ENCODE results near the gene GPR27.

DNA sequence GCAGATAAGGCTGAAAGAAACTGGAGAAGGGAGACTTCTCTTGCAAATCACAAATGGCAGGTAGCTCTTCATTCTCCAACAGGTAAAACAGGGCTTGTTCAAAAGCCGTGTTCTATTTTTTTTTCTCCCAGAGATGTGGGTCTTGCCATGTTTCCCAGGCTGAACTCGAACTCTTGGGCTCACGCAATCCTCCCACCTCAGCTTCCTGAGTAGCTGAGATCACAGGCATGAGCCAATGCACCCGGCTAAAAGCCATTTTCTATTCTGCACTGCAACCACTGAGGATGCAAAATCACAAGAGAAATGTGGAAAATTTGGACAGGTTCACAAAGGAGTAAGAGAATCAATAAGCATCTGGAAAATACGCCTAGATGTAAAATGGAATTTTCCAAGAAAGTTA lies 48.0 kb upstream of the GPR27 start:
- TF ChIP-seq, protein P1, sequence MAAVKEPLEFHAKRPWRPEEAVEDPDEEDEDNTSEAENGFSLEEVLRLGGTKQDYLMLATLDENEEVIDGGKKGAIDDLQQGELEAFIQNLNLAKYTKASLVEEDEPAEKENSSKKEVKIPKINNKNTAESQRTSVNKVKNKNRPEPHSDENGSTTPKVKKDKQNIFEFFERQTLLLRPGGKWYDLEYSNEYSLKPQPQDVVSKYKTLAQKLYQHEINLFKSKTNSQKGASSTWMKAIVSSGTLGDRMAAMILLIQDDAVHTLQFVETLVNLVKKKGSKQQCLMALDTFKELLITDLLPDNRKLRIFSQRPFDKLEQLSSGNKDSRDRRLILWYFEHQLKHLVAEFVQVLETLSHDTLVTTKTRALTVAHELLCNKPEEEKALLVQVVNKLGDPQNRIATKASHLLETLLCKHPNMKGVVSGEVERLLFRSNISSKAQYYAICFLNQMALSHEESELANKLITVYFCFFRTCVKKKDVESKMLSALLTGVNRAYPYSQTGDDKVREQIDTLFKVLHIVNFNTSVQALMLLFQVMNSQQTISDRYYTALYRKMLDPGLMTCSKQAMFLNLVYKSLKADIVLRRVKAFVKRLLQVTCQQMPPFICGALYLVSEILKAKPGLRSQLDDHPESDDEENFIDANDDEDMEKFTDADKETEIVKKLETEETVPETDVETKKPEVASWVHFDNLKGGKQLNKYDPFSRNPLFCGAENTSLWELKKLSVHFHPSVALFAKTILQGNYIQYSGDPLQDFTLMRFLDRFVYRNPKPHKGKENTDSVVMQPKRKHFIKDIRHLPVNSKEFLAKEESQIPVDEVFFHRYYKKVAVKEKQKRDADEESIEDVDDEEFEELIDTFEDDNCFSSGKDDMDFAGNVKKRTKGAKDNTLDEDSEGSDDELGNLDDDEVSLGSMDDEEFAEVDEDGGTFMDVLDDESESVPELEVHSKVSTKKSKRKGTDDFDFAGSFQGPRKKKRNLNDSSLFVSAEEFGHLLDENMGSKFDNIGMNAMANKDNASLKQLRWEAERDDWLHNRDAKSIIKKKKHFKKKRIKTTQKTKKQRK (IDR thresholded peaks at IDR 0.05; ENCODE audit: low read depth, low read length) = no peak
- TF ChIP-seq FOS (IDR thresholded peaks at IDR 0.05; ENCODE audit: borderline replicate concordance, extremely low read depth, insufficient read length) (no peak), CTCF (IDR thresholded peaks at IDR 0.05 in 2 of 3, conservative IDR thresholded peaks at IDR 0.05 in 1 of 3; ENCODE audit: control insufficient read depth in 2 of 3, extremely low read depth in 1 of 3, insufficient read depth in 1 of 3, low read depth in 3 of 3, low read length in 3 of 3) (no peak), EZH2 (IDR thresholded peaks at IDR 0.05; ENCODE audit: borderline replicate concordance, control insufficient read depth, low read depth, low read length) (no peak), TAF1 (IDR thresholded peaks at IDR 0.05; ENCODE audit: borderline replicate concordance, low read depth, low read length) (no peak), TARDBP (IDR thresholded peaks at IDR 0.05; ENCODE audit: borderline replicate concordance) (no peak), SUPT20H (IDR thresholded peaks at IDR 0.05; ENCODE audit: borderline replicate concordance, control insufficient read depth, low read depth, low read length) (no peak), SREBF1 (IDR thresholded peaks at IDR 0.05; ENCODE audit: low read length) (no peak), SP1 (IDR thresholded peaks at IDR 0.05; ENCODE audit: low read depth, low read length) (no peak), ZBTB33 (IDR thresholded peaks at IDR 0.05) (no peak), MAX (IDR thresholded peaks at IDR 0.05; ENCODE audit: low read depth, low read length) (no peak), RAD51 (IDR thresholded peaks at IDR 0.05) (no peak), SUZ12 (IDR thresholded peaks at IDR 0.05; ENCODE audit: unreplicated experiment) (no peak)
